Sigmoid colon (tissue), 7 donors: ENCODE results near the gene KLC4. TPM values are rescaled to one million over a fixed set of nuclear protein-coding genes. Genes with fewer than 3 reads are reported as not detected.

Experiments
- DNase-seq: peaks from one replicate; pipeline ENCODE4 v3.0.0-alpha.2; 2019
- H3K27ac ChIP-seq, 4 donors: fragments of 200-600 bp; sonication (generic); one replicate each; pipeline ENCODE4 v1.5.1; 2016 to 2019; ENCODE audit warnings: mild to moderate bottlenecking in 1 of 4
- H3K27me3 ChIP-seq, 3 donors: fragments of 200-600 bp; sonication (generic); one replicate each; pipeline ENCODE4 v1.5.1; 2019; ENCODE audit warnings: mild to moderate bottlenecking in 1 of 3
- H3K36me3 ChIP-seq, 4 donors: fragments of 200-600 bp; sonication (generic); one replicate each; pipeline ENCODE4 v1.5.1; 2016 to 2019
- H3K4me1 ChIP-seq, 4 donors: fragments of 200-600 bp; sonication (generic); one replicate each; pipeline ENCODE4 v1.5.1; 2017 to 2019
- H3K4me3 ChIP-seq, 4 donors: fragments of 200-600 bp; sonication (generic); one replicate each; pipeline ENCODE4 v1.5.1; 2017 to 2019; ENCODE audit warnings: mild to moderate bottlenecking in 2 of 4, moderate library complexity in 1 of 4
- H3K9me3 ChIP-seq, 4 donors: fragments of 200-600 bp in 3 of 4; sonication (generic) in 3 of 4; one replicate each; pipeline versions ENCODE4 v1.5.1 to v1.6.1; 2013 to 2019
- EP300 ChIP-seq, 4 donors: sonication (generic); formaldehyde crosslinking; IDR thresholded peaks; one replicate each; pipeline ENCODE4 v1.6.1; 2017; ENCODE audit warnings: antibody characterized with exemption in 4 of 4
- POLR2A ChIP-seq, 2 donors: fragments of 450-650 bp; IDR thresholded peaks; one replicate each; pipeline ENCODE4 v1.6.1; 2016; ENCODE audit warnings: antibody characterized with exemption in 2 of 2, mild to moderate bottlenecking in 2 of 2, moderate library complexity in 2 of 2
- POLR2AphosphoS5 ChIP-seq, 4 donors: sonication (generic); formaldehyde crosslinking; IDR thresholded peaks; one replicate each; pipeline ENCODE4 v1.6.1; 2017; ENCODE audit warnings: antibody characterized with exemption in 4 of 4
- WGBS, 2 donors: extraction: QIAGEN DNeasy Blood & Tissue Kit; methylation state at CpG; one replicate each; pipeline ENCODE4 v1.1.7; 2013; 5-methylcytosine and 5-hydroxymethylcytosine counted together
- intact Hi-C: fragments of 100-400 bp; cut with DNase I; formaldehyde crosslinking; loops from one replicate; pipeline ENCODE4 v1.15.1; 2023
- polyA plus RNA-seq, 3 donors: library from polyadenylated mRNA; stranded (reverse); fragments of 200-250 nt; gene quantifications; one replicate each; pipeline ENCODE4 v1.2.3, GENCODE V29; 2013
- total RNA-seq, 4 donors: library from RNA; depleted of rRNA; stranded (reverse); fragments of >200 nt; gene quantifications; one replicate each; pipeline ENCODE4 v1.1.0, GENCODE V29; 2016
- TF ChIP-seq, protein P1 (sequence below), 4 experiments: fragments of 450-650 bp in 3 of 4; fragments of 200-600 bp in 1 of 4; IDR thresholded peaks; one replicate each; pipeline ENCODE4 v1.5.1; 2016 to 2019; ENCODE audit warnings: antibody characterized with exemption in 4 of 4, mild to moderate bottlenecking in 3 of 4, moderate library complexity in 2 of 4
- donor health status: healthy with polysubstance abuse.
- donor health status: Bipolar disorder and iron deficiency.
- donor health status: healthy.

The KLC4 gene
- total RNA-seq, result 10 to 100 TPM; 23.2 to 44.9 (median 34.6) TPM
- 100 to 1,000 TPM in 1 of 3 donors, 10 to 100 TPM in 2; 58.4 to 116 (median 84.1) TPM for polyA plus RNA-seq

DNA sequence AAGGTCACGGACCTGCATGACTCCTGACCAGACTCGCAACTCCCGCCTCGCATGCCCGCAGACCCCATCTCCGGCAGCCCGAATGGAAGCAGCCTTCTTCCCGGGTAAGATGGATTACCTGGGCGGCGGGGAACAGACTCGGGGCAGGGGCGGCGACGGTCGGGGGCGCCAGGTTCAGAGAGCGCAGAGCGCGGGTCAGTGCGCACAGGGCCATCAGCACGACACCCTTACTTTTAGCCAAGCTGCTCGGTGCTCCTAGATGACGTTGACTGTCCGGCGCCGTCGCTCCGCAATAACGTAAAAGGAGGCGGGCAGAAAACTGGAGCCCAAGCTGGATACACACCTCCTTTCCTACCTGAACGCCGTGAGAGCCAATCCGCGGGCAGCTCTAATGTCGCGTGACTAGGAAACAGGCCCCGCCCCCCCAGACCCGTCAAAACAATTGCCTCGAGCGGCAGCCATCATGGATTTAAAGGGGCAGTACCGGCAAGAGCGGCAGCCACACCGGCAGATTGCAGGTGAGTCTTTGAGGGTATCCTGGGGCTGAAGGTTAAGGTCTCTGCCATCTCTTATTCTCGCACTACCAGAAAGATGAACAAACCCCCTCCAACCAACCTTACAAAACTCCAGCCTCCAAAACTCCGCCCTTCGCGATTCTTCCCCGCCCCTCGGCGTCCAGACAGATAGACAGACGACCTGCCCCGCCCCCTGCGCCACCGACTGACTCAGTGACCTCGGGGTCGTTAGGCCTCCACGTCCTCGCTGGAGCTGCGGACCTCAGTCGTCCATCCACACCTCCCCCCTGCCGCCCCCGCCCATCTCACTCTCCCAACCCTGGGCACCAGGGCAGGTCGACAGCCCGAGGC lies at the start of gene KLC4, which contains the start of gene MRPL2:
TSS of gene KLC4 (plus strand) at position 464 of the 866 bp plus-strand sequence. CDS start 1,705 bp downstream, outside the sequence.
TSS of gene MRPL2 (minus strand) at position 267 of the 866 bp plus-strand sequence. CDS start at position 214, 53 bp downstream.
- WGBS, 2 donors, result 0% methylated on average over 64 of the region's 64 CpGs
- no peaks in the 10 kb centered on the region for H3K27me3 ChIP-seq

DNA sequence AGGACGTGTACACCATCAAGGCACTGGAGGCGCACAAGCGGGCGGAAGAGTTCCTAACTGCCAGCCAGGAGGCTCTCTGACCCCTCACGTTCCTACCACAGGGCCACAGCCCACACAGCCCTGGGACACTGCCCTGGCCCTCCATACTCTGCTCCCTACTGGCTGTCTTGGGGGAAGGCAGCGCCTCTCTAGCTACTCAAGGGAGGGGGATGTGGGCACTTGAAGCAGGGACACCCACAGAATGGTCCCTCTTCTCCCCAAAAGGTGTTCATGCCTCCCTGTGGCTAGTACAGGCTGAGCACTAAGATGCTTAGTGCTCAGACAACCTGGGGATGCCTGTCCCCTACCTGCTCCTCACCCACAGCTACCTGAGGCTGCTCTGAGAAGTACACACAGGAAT lies 48.2 kb upstream of the KLC4 start:
- WGBS, 2 donors, result 87% methylated on average over 6 of the region's 6 CpGs
- Histone ChIP-seq H3K27ac (no peak overlapping the region), H3K36me3 (peaks cover 26 to 63% (median 48%) of the 10 kb centered on the region in 4 donors), H3K4me3 (no peak overlapping the region), H3K27me3 (no peaks in the 10 kb centered on the region), H3K9me3 (no peaks in the 10 kb centered on the region), H3K4me1 (peaks cover 0 to 36% (median 32%) of the 10 kb centered on the region in 4 donors)
- intact Hi-C loops, result loop anchor here (5.0 kb wide), 2 partner anchors 79 to 109 kb away; no protein-coding TSS in a partner anchor
- no peak for DNase-seq
- TF ChIP-seq, protein P1, sequence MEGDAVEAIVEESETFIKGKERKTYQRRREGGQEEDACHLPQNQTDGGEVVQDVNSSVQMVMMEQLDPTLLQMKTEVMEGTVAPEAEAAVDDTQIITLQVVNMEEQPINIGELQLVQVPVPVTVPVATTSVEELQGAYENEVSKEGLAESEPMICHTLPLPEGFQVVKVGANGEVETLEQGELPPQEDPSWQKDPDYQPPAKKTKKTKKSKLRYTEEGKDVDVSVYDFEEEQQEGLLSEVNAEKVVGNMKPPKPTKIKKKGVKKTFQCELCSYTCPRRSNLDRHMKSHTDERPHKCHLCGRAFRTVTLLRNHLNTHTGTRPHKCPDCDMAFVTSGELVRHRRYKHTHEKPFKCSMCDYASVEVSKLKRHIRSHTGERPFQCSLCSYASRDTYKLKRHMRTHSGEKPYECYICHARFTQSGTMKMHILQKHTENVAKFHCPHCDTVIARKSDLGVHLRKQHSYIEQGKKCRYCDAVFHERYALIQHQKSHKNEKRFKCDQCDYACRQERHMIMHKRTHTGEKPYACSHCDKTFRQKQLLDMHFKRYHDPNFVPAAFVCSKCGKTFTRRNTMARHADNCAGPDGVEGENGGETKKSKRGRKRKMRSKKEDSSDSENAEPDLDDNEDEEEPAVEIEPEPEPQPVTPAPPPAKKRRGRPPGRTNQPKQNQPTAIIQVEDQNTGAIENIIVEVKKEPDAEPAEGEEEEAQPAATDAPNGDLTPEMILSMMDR (IDR thresholded peaks at IDR 0.05), result no peak
- TF ChIP-seq POLR2A (IDR thresholded peaks at IDR 0.05) (no peak), EP300 (IDR thresholded peaks at IDR 0.05) (no peak), POLR2AphosphoS5 (IDR thresholded peaks at IDR 0.05) (no peak)

More for the DNA sequence above, at the start of gene KLC4, which contains the start of gene MRPL2:
- TF ChIP-seq EP300 (IDR thresholded peaks at IDR 0.05) (peak in 1 of 4 donors; percentile 61), POLR2A (IDR thresholded peaks at IDR 0.05) (peak; percentile 83 to 87), POLR2AphosphoS5 (IDR thresholded peaks at IDR 0.05) (peak; percentile 91 to 96 (median 94))
- TF ChIP-seq, protein P1 (IDR thresholded peaks at IDR 0.05), result no peak
- H3K4me1 ChIP-seq, result peaks cover 0 to 36% (median 23%) of the 10 kb centered on the region in 4 donors
- intact Hi-C loops, result loop anchor here (1.0 to 5.0 kb wide), 3 partner anchors 34 to 113 kb away; partner anchors contain the start of genes KLHDC3 and SRF
- H3K27ac ChIP-seq, result peak within 1 kb of the TSS; percentile 84 to 93 (median 90)
- peak within 1 kb of the TSS; percentile 74 to 97 (median 87) for H3K4me3 ChIP-seq
- peaks cover 8 to 52% (median 12%) of the 10 kb centered on the region in 4 donors for H3K36me3 ChIP-seq
- peak; percentile 99 for DNase-seq
- H3K9me3 ChIP-seq, result no peaks in the 10 kb centered on the region

- TF ChIP-seq, protein P1 (IDR thresholded peaks at IDR 0.05), result no peak
- no peak for TF ChIP-seq POLR2A (IDR thresholded peaks at IDR 0.05)
- TF ChIP-seq POLR2AphosphoS5 (IDR thresholded peaks at IDR 0.05), result no peak
- no peak for TF ChIP-seq EP300 (IDR thresholded peaks at IDR 0.05)
- no peak for DNase-seq
- no peaks in the 10 kb centered on the region for H3K9me3 ChIP-seq
- peak overlapping the region in 2 of 4 donors; percentile 84 to 86 for H3K27ac ChIP-seq
- WGBS, 2 donors, result 88 to 93% methylated on average over 6 of the region's 6 CpGs
- H3K27me3 ChIP-seq, result no peaks in the 10 kb centered on the region
- H3K4me1 ChIP-seq, result peaks cover 0 to 48% (median 42%) of the 10 kb centered on the region in 4 donors
- intact Hi-C loops, result loop anchor here (2.0 to 5.0 kb wide), 4 partner anchors 28 to 130 kb away; partner anchors contain the start of gene PPP2R5D
- H3K4me3 ChIP-seq, result no peak overlapping the region
- H3K36me3 ChIP-seq, result peaks cover 21 to 55% (median 40%) of the 10 kb centered on the region in 4 donors
These were observed 47.1 kb upstream of the KLC4 start for GRCh38 chr6:43012364-43012763.

- Histone ChIP-seq H3K9me3 (no peaks in the 10 kb centered on the region), H3K4me1 (peaks cover 0 to 53% (median 42%) of the 10 kb centered on the region in 4 donors), H3K4me3 (peak overlapping the region; percentile 55 to 88 (median 85)), H3K36me3 (peaks cover 27 to 55% (median 40%) of the 10 kb centered on the region in 4 donors), H3K27me3 (no peaks in the 10 kb centered on the region), H3K27ac (peak overlapping the region; percentile 83 to 86 (median 84))
- DNase-seq, result no peak
- intact Hi-C loops, result loop anchor here (2.0 to 5.0 kb wide), 4 partner anchors 28 to 130 kb away; partner anchors contain the start of gene PPP2R5D
- TF ChIP-seq EP300 (IDR thresholded peaks at IDR 0.05), result no peak
- 2 to 3% methylated on average over 25 of the region's 25 CpGs for WGBS, 2 donors
These were observed 46.2 kb upstream of the KLC4 start for GRCh38 chr6:43013097-43013842.
